Adrenal gland (tissue), 5 donors: Measurements from ENCODE around the gene ZNF367.

ENCODE experiments used
- CTCF ChIP-seq, 6 experiments: fragments of 450-650 bp in 4 of 6; fragments of 200-600 bp in 2 of 6; sonication (generic) in 1 of 6; IDR thresholded peaks; 1 replicate in 5 of 6; 2 replicates in 1 of 6; pipeline versions ENCODE4 v1.5.1 to v1.8.0; 2016 to 2021; ENCODE audit warnings: antibody characterized with exemption in 6 of 6, mild to moderate bottlenecking in 2 of 6, moderate library complexity in 1 of 6
- POLR2A ChIP-seq, 2 donors: fragments of 450-650 bp; IDR thresholded peaks; one replicate each; pipeline ENCODE4 v1.6.1; 2017; ENCODE audit warnings: antibody characterized with exemption in 2 of 2, mild to moderate bottlenecking in 2 of 2, moderate library complexity in 1 of 2
- donor health status: DM: no; HTN: no; CAD: no.

- no peak for TF ChIP-seq CTCF (IDR thresholded peaks at IDR 0.05)
- TF ChIP-seq POLR2A (IDR thresholded peaks at IDR 0.05), result no peak
Observed at GRCh38 chr9:96342571-96343245, 75.5 kb downstream of the ZNF367 start.
